Transverse colon (tissue), 4 donors: ENCODE measurements around the gene HIVEP2.

Experiments used
- CTCF ChIP-seq, 5 experiments: fragments of 200-600 bp in 3 of 5; fragments of 450-650 bp in 2 of 5; sonication (generic) in 3 of 5; IDR thresholded peaks; 1 replicate in 2 of 5; 2 replicates in 3 of 5; pipeline ENCODE4 v1.5.1; 2016 to 2017; ENCODE audit warnings: antibody characterized with exemption in 5 of 5, inconsistent platforms in 3 of 5, mild to moderate bottlenecking in 2 of 5, moderate library complexity in 1 of 5
- POLR2AphosphoS5 ChIP-seq, 3 donors: sonication (generic); formaldehyde crosslinking; IDR thresholded peaks; one replicate each; pipeline ENCODE4 v1.6.1; 2016; ENCODE audit warnings: antibody characterized with exemption in 3 of 3

DNA sequence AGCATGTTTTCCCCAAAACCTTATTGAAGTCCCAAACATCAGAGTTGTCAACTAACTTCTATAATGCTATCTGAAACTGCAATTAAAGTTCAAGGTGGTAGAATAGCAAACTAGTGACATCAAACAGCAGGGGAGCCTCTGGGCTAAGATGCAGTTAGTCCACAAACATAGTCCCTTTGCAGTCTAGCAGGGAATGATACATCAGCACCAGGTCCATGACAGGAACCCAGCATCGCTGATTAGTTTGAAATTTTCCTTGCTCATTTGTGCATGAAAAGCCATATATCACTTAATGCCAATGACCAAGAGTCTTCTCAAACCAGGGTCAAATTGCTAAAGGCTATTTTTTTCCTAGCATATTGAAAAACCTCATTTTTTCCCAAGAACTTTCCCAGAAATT lies 145.3 kb downstream of the HIVEP2 start:
- TF ChIP-seq POLR2AphosphoS5 (IDR thresholded peaks at IDR 0.05) (no peak), CTCF (IDR thresholded peaks at IDR 0.05) (no peak)
